KOPT-K1 (cell line): ENCODE measurements around the gene TCEAL8.
A peak's percentile ranks its signal among the peaks of the same experiment; 100 is the strongest.

Experiments
- H3K27ac ChIP-seq: fragments of 200-600 bp; sonication (generic); 2 replicates; pipeline ENCODE4 v1.5.1; 2016; ENCODE audit warnings: antibody characterized with exemption, mild to moderate bottlenecking, low read depth, low read length; ENCODE audit not compliant: poor library complexity, severe bottlenecking
- H3K36me3 ChIP-seq: fragments of 200-600 bp; sonication (generic); 2 replicates; pipeline ENCODE4 v1.5.1; 2017; ENCODE audit warnings: antibody characterized with exemption, mild to moderate bottlenecking, low read length, moderate library complexity; ENCODE audit not compliant: insufficient read depth
- H3K9me3 ChIP-seq: fragments of 200-600 bp; sonication (generic); 2 replicates; pipeline ENCODE4 v1.5.1; 2017; ENCODE audit warnings: antibody characterized with exemption, low read length, mild to moderate bottlenecking; ENCODE audit not compliant: insufficient read depth, poor library complexity, severe bottlenecking

The TCEAL8 gene

GRCh38 chrX:103254921-103255493 is at the start of gene TCEAL8:
TCEAL8 (minus strand) TSS chrX:103255155; CDS start chrX:103253979, 1,176 bp downstream.
- Histone ChIP-seq H3K27ac (peak within 1 kb of the TSS; percentile 77), H3K36me3 (peaks cover 17% of the 10 kb centered on the region)

DNA sequence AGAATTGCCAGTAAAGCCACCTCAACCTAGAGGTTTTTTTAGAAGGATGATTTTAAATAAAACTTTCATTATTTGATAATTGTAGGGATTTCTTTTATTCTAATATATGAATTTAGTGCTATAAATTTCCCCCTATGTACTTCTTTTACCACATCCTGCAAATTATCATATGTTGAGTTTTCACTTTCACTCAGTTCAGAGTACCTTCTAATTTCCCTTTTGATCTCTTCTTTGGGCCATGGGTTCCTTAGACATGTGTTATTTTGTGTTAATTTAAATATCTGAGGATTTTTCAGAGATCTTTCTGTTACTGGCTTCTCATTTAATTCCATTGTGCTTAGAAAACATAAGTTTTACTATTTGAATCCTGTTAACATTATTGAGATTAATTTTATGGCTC is 49.8 kb upstream of the TCEAL8 start:
- Histone ChIP-seq H3K27ac (no peak overlapping the region), H3K36me3 (no peaks in the 10 kb centered on the region), H3K9me3 (no peaks in the 10 kb centered on the region)

More at GRCh38 chrX:103254921-103255493, at the start of gene TCEAL8:
- no peaks in the 10 kb centered on the region for H3K9me3 ChIP-seq

GRCh38 chrX:103293118-103293517 is 38.2 kb upstream of the TCEAL8 start:
- Histone ChIP-seq H3K27ac (no peak overlapping the region), H3K36me3 (no peaks in the 10 kb centered on the region), H3K9me3 (no peaks in the 10 kb centered on the region)

- H3K36me3 ChIP-seq: no peaks in the 10 kb centered on the region
- H3K27ac ChIP-seq: no peak overlapping the region
- H3K9me3 ChIP-seq: no peaks in the 10 kb centered on the region
These were observed 24.7 kb upstream of the TCEAL8 start for GRCh38 chrX:103279624-103280023.

GRCh38 chrX:103276581-103277002 is 21.6 kb upstream of the TCEAL8 start, which contains the start of gene TCEAL5:
TCEAL5 (minus strand) TSS chrX:103276750; CDS start chrX:103274563, 2,187 bp downstream.
- Histone ChIP-seq H3K36me3 (no peaks in the 10 kb centered on the region), H3K9me3 (no peaks in the 10 kb centered on the region), H3K27ac (no peak within 1 kb of the TSS)

DNA sequence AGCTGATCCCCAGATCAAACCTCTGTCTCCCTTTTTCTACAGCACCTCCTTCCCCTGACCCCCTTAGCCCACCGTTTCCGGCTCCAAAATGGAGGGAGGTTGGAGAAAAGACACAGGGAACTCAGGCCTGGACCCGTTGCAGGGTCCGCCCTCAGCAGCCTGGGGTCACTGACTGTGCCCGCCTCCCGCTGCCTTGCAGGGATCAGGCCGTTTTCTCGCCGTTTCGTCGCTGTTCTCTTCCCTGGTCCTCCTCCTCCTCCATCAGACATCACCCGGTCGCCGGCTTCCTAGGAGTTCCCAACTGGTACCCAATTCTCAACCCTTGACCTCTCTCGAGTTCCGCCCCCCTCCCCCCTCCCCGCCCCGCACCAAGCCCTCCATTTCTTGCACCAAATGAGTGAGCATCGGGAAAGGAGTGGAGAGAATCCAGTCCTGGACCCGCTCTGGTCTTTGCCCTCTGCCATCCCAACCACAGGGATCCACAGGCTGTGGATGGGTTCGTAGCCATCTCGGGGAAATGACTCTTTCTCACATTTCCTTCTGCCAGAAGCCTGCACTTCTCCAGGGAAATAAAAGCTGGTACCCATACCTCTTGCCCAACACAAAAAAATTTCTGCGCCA is 21.1 kb upstream of the TCEAL8 start:
- Histone ChIP-seq H3K9me3 (no peaks in the 10 kb centered on the region), H3K36me3 (no peaks in the 10 kb centered on the region), H3K27ac (no peak overlapping the region)

DNA sequence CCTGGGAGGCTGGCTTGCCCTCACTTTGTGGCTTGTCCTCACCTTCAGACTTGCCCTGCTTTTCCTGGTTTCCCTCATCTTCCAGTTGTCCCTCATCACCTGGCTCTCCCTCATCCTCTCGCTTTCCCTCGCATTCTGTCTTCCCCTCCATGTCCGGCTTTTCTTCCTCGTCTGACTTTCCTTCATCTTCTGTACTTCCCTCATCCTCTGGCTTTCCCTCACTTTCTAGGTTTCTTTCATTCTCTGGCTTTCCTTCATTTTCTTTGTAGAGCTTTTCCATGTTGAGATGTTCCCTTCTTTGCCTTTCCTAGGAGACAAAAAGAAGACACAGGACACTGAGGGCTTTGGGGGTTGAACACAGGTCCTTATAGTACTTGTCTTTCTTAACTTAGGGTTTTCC is 19.3 kb upstream of the TCEAL8 start:
- no peak overlapping the region for H3K27ac ChIP-seq
- no peaks in the 10 kb centered on the region for H3K36me3 ChIP-seq
- no peaks in the 10 kb centered on the region for H3K9me3 ChIP-seq

DNA sequence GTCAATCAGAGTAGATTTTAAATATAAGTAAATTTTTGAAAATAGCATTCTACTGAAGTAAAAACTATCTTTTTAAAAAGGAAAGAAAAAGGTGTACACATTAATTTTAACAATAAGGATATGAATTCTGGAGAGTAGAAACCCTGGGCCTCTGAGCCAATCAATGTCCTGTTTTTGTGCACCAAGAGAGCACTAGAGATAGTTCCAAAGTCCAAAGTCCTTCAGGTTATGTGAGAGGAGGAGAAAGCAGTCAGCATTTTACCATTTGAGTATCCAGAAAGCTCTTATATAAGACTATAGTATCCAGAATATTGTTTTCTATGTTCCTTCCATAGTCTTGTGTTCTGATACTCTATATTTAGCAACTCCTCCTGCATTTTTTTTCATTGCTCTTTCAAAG is 3.3 kb upstream of the TCEAL8 start:
- peaks cover 4% of the 10 kb centered on the region for H3K36me3 ChIP-seq
- H3K27ac ChIP-seq: no peak overlapping the region
- no peaks in the 10 kb centered on the region for H3K9me3 ChIP-seq

DNA sequence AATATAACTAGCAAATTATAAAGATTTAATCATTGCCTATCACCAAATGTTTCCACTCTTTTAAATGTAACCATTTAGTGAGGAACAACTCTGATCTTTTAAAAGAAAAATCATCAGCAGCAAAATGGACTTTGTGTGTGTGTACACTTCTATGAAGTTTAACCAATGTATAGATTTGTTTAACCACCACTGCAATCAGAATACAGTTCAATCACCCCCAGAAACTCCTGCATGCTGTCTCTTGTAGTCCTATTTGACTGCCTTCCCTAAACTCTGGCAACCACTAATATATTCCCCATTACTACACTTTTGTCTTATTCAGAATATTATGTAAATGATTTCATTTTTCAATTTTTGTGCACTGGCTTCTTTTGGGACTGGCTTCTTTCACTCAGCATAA is 1.7 kb upstream of the TCEAL8 start:
- Histone ChIP-seq H3K9me3 (no peaks in the 10 kb centered on the region), H3K36me3 (peaks cover 17% of the 10 kb centered on the region), H3K27ac (no peak overlapping the region)

DNA sequence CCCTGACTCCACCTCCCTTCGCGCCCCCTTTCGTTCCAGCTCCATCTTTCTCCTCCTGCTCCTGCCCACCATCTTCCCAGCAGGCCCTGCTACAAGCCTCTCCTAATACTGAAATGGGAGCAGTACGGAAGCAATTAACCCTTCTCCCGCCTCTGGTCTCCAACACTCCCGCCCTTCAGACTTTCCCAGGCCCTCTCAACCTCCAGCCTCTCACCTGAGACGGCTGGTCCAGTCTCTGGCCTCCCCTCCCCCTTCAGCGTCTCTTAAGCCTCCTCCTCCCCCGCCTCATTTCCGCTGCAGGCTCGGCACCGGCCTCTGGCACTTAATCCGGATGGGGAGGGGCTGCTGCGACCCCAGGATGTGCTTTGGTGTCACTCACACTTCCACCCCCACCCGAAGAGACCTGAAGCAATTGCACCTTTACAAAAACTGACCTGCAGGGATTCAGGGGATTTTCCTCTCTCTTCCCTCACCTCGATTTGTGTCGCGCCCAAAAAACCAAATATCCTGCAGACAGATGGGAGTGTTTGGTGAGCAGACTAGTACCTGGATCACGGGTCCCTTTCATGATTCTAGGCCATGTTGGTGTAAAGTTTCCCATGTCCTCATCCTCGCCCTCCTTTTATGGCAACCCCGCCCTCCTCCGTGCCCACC is 657 bp downstream of the TCEAL8 start:
- H3K36me3 ChIP-seq: peaks cover 17% of the 10 kb centered on the region
- peak overlapping the region; percentile 77 for H3K27ac ChIP-seq
- H3K9me3 ChIP-seq: no peaks in the 10 kb centered on the region

GRCh38 chrX:103253608-103254007 is 1.3 kb downstream of the TCEAL8 start:
- H3K27ac ChIP-seq: peak overlapping the region; percentile 77
- H3K9me3 ChIP-seq: no peaks in the 10 kb centered on the region
- peaks cover 17% of the 10 kb centered on the region for H3K36me3 ChIP-seq

GRCh38 chrX:103250977-103251376 is 4.0 kb downstream of the TCEAL8 start:
- no peaks in the 10 kb centered on the region for H3K9me3 ChIP-seq
- peaks cover 17% of the 10 kb centered on the region for H3K36me3 ChIP-seq
- H3K27ac ChIP-seq: no peak overlapping the region

- H3K27ac ChIP-seq: no peak overlapping the region
- no peaks in the 10 kb centered on the region for H3K9me3 ChIP-seq
- H3K36me3 ChIP-seq: peaks cover 17% of the 10 kb centered on the region
These were observed 5.2 kb downstream of the TCEAL8 start for GRCh38 chrX:103249805-103250204.

DNA sequence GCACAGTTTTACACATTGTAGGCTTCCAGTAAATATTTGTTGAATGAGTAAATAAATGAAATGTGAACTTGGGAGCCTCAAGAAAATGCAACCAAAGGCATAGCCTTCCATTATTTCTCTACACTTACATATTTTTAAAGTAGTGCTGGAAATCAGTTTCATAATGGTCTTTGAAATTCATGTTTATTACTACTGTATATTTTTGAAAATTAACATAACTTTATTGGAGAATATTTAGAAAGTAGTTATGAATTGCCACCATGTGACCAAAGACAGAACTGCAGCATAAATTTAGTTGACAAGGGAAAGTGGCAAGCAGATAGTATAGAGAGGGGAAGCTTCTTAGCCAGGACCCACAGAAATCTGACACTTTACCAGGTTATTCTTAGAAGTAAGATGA is 6.4 kb downstream of the TCEAL8 start:
- Histone ChIP-seq H3K9me3 (no peaks in the 10 kb centered on the region), H3K27ac (no peak overlapping the region), H3K36me3 (peaks cover 16% of the 10 kb centered on the region)

DNA sequence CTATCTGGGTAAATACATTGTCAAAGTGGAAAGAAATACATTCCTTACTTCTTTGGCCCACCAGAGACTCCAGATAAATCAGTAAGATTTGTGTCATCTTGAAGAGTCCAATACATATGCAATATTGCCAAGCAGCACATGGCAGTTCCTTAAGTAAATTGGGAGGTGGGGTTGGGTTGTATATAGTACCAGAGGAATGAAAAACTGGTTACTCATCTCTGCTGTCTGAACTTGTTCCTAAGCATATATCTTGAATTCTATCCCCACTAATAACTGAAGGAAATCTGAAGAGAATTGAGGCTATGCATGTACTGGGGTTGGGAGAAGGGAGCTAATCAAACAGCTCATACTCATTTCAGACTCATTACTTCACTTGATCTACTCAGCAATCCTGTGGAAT is 14.8 kb downstream of the TCEAL8 start:
- H3K9me3 ChIP-seq: no peaks in the 10 kb centered on the region
- no peaks in the 10 kb centered on the region for H3K36me3 ChIP-seq
- no peak overlapping the region for H3K27ac ChIP-seq

DNA sequence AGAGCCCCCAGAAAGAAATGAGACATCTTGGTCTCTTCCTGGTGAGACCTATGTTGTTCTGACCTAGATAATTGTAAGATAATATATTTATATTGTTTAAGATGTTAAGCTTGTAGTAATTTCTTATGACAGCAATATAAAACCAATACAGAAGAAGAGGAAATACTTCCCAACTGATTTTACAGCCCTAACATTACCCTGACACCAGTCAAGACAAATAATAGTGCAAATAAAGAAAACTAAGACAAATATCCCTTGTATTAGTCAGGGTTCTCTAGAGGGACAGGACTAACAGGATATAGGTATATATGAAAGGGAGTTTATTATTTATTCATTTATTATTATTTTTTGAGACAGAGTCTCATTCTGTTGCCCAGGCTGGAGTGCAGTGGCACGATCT is 18.7 kb downstream of the TCEAL8 start:
- H3K9me3 ChIP-seq: no peaks in the 10 kb centered on the region
- H3K36me3 ChIP-seq: no peaks in the 10 kb centered on the region
- no peak overlapping the region for H3K27ac ChIP-seq
